Endothelial cell of umbilical vein (primary cell): ENCODE results near the gene SEMG2. TPM values are rescaled to one million over a fixed set of nuclear protein-coding genes. Genes with fewer than 3 reads are reported as not detected.

ENCODE experiments used
- BruUV-seq: library from RNA; stranded (reverse); fragments of 400-500 nt; replicated peaks from 2 replicates; lab custom pipeline; 2021; lab: Mats Ljungman, UMichigan
- CTCF ChIA-PET: fragments of 300-600, 350-600 bp; sonication (Branson Sonifier 250); formaldehyde crosslinking; loops from one replicate; lab custom pipeline; 2021; ENCODE audit warnings: antibody characterized with exemption, inconsistent platforms; lab: Charles Lee
- POLR2A ChIA-PET: fragments of 300-600, 350-600 bp; sonication (Branson Sonifier 250); formaldehyde crosslinking; loops from one replicate; lab custom pipeline; 2021; ENCODE audit warnings: antibody characterized with exemption, inconsistent platforms; lab: Charles Lee
- DNase-seq: peaks from one replicate; pipeline ENCODE4 v3.0.0-alpha.2; 2011; ENCODE audit warnings: low read depth, low spot score
- FAIRE-seq: peaks from 2 replicates; lab custom pipeline; 2011; peaks lifted over from hg19 to GRCh38; lab: Jason Lieb, UNC
- H2AFZ ChIP-seq: 2 replicates; pipeline ENCODE4 v1.6.0; 2012; ENCODE audit warnings: low read depth, low read length, control low read depth, inconsistent platforms
- H3K27ac ChIP-seq: 2 replicates; pipeline ENCODE4 v1.5.1; 2011; ENCODE audit warnings: low read depth, mild to moderate bottlenecking, control low read depth, low read length, moderate library complexity; ENCODE audit not compliant: insufficient read depth
- H3K27me3 ChIP-seq, 2 experiments: 2 replicates each; pipeline versions ENCODE4 v1.6.0 to v1.6.1; 2011; ENCODE audit warnings: low read length in 2 of 2, mixed read lengths in 1 of 2; ENCODE audit not compliant: control insufficient read depth in 2 of 2, insufficient read depth in 2 of 2
- H3K36me3 ChIP-seq, 2 experiments: 2 replicates in 1 of 2; 3 replicates in 1 of 2; pipeline ENCODE4 v1.5.1; 2011; ENCODE audit warnings: low read length in 2 of 2, mild to moderate bottlenecking in 1 of 2, moderate library complexity in 1 of 2; ENCODE audit not compliant: control insufficient read depth in 2 of 2, insufficient read depth in 2 of 2; ENCODE audit errors: extremely low read depth in 1 of 2
- H3K4me1 ChIP-seq: 3 replicates; pipeline ENCODE4 v1.5.1; 2011; ENCODE audit warnings: mild to moderate bottlenecking, low read length; ENCODE audit not compliant: control insufficient read depth, insufficient read depth; ENCODE audit errors: extremely low read depth
- H3K4me2 ChIP-seq: 2 replicates; pipeline ENCODE4 v1.6.1; 2011; ENCODE audit warnings: low read length, control low read depth, mixed read lengths; ENCODE audit not compliant: insufficient read depth
- H3K4me3 ChIP-seq, 3 experiments: fragments of 200-600 bp in 1 of 3; sonication (generic), shearing (Covaris generic) in 1 of 3; replicated peaks in 1 of 3; 2 replicates each; pipeline ENCODE4 v1.5.1; 2011 to 2016; ENCODE audit warnings: control low read depth in 3 of 3, low read length in 3 of 3, mild to moderate bottlenecking in 2 of 3, inconsistent platforms in 1 of 3, low read depth in 1 of 3, moderate library complexity in 1 of 3; ENCODE audit not compliant: insufficient read depth in 1 of 3
- H3K79me2 ChIP-seq: 2 replicates; pipeline ENCODE4 v1.6.0; 2012; ENCODE audit warnings: low read length, inconsistent platforms; ENCODE audit not compliant: control insufficient read depth, insufficient read depth
- H3K9ac ChIP-seq: replicated peaks from 2 replicates; pipeline ENCODE3; 2011; ENCODE audit warnings: low read length, control low read depth; ENCODE audit not compliant: insufficient read depth; ENCODE audit errors: extremely low read depth
- H3K9me1 ChIP-seq: replicated peaks from 3 replicates; pipeline ENCODE4 v1.6.0; 2011; ENCODE audit warnings: mild to moderate bottlenecking, low read length; ENCODE audit not compliant: control insufficient read depth, insufficient read depth; ENCODE audit errors: extremely low read depth
- H3K9me3 ChIP-seq: replicated peaks from 2 replicates; pipeline ENCODE4 v1.5.1; 2012; ENCODE audit warnings: low read length, inconsistent platforms; ENCODE audit not compliant: control insufficient read depth, insufficient read depth
- H4K20me1 ChIP-seq: replicated peaks from 2 replicates; pipeline ENCODE3; 2011; ENCODE audit warnings: mild to moderate bottlenecking, low read length; ENCODE audit not compliant: control insufficient read depth, insufficient read depth; ENCODE audit errors: extremely low read depth
- EZH2 ChIP-seq: IDR thresholded peaks from 2 replicates; pipeline ENCODE4 v1.6.1; 2012; ENCODE audit warnings: borderline replicate concordance, low read depth, mild to moderate bottlenecking, moderate library complexity, low read length, inconsistent platforms; ENCODE audit not compliant: severe bottlenecking
- FOS ChIP-seq: IDR thresholded peaks from 2 replicates; pipeline ENCODE4 v1.6.1; 2011; ENCODE audit warnings: mild to moderate bottlenecking, low read length, moderate library complexity, borderline replicate concordance; ENCODE audit not compliant: insufficient read depth
- JUN ChIP-seq: IDR thresholded peaks from 2 replicates; pipeline ENCODE4 v1.6.1; 2011; ENCODE audit warnings: borderline replicate concordance, low read depth; ENCODE audit not compliant: insufficient read length, insufficient read depth
- MYC ChIP-seq: IDR thresholded peaks from one replicate; pipeline ENCODE4 v1.6.1; 2011; ENCODE audit warnings: mild to moderate bottlenecking, low read depth, low read length
- POLR2A ChIP-seq: IDR thresholded peaks from 2 replicates; pipeline ENCODE4 v1.6.1; 2012; ENCODE audit warnings: low read depth, mild to moderate bottlenecking, control low read depth, low read length
- POLR2AphosphoS5 ChIP-seq: IDR thresholded peaks from 2 replicates; pipeline ENCODE4 v1.6.1; 2012; ENCODE audit warnings: low read depth, mild to moderate bottlenecking, control low read depth, low read length, moderate library complexity; ENCODE audit not compliant: insufficient read depth
- dilution Hi-C: fragments of 300-500 bp; cut with MboI; formaldehyde crosslinking; loops from one replicate; pipeline ENCODE4 v1.15.0; 2019; ENCODE audit warnings: low sequenced_read_pairs; ENCODE audit not compliant: extremely low pct_ligation_motif_present
- intact Hi-C: fragments of 100-400 bp; cut with micrococcal nuclease; formaldehyde crosslinking; loops from one replicate; pipeline ENCODE4 v1.10.0; 2022
- polyA plus RNA-seq, 4 experiments: library from polyadenylated mRNA; depleted of rRNA in 3 of 4; stranded (reverse) in 3 of 4; unstranded in 1 of 4; fragments of >200 nt; gene quantifications; 2 replicates each; pipeline versions ENCODE4 v1.2.1 to v1.2.3, GENCODE V29; 2011 to 2012; ENCODE audit warnings: missing spikeins in 1 of 4
- total RNA-seq: library from RNA; stranded (reverse); gene quantifications from 2 replicates; pipeline ENCODE4 v1.2.3, GENCODE V29; 2021
- TF ChIP-seq, protein P1 (sequence below): IDR thresholded peaks from 2 replicates; pipeline ENCODE4 v1.6.1; 2011; ENCODE audit not compliant: insufficient read depth, insufficient read length
- TF ChIP-seq, protein P2 (sequence below), 2 donors: IDR thresholded peaks; 1 replicate in 1 of 2; 2 replicates in 1 of 2; pipeline ENCODE4 v1.5.1; 2011; ENCODE audit warnings: low read length in 2 of 2, mild to moderate bottlenecking in 2 of 2, moderate library complexity in 2 of 2, control low read depth in 1 of 2, inconsistent platforms in 1 of 2, low read depth in 1 of 2; ENCODE audit not compliant: insufficient read depth in 1 of 2; ENCODE audit errors: extremely low read depth in 1 of 2

SEMG2 gene
- total and polyA plus RNA-seq, 2 donors (not counting 3 experiments of a cell fraction or from before 2014, with no cell fraction given) = not detected

DNA sequence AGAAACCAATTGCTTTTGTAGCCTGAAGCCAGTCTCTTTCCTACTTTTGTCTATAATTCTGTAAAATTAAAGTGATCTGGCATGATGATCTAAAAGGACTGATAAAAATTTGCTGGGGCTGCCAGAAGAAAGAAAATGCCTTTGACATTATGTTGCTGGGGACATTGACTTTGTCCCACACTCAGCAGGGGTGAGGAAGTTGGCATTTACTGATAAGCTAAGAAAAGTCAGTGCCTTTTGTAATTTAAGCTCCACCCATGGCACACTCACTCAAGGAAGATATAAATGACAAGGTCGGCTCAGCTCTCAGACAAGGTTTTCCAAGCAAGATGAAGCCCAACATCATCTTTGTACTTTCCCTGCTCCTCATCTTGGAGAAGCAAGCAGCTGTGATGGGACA, 14.4 kb upstream of the SEMG2 start, which contains the start of gene SEMG1:
SEMG1 (plus strand) TSS at position 309 of the 400 bp plus-strand sequence; CDS start at position 330, 21 bp downstream.
- peaks cover 0 to 2% of the 10 kb centered on the region in 2 experiments for H3K27me3 ChIP-seq
- CTCF ChIA-PET = no interaction called here

DNA sequence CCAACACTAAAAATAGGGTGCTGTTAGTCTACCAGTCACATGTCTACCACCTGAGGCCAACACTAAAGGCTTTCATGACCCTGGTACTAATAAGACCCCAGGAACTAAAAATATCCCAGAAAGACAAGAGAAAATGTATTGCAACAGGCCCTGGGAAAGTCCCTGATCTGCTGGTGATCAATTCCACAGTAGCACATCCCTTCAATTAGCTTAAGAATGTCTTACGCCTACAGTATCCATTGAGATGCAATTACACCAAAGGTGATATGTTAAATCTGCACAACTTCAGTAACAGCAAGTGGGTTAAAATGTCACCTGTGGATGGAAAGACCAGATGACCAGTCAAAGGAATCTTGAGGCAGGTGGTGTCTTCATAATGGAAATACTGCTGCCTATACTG, 11.2 kb upstream of the SEMG2 start:
- intact Hi-C loops = no loop called here
- no peak overlapping the region for H3K4me3 ChIP-seq
- H4K20me1 ChIP-seq = no peaks in the 10 kb centered on the region
- H3K9me1 ChIP-seq = no peaks in the 10 kb centered on the region
- H3K27ac ChIP-seq = no peak overlapping the region
- no peak overlapping the region for H2AFZ ChIP-seq
- no TSS peak for BruUV-seq
- no peak overlapping the region for H3K9ac ChIP-seq
- dilution Hi-C loops = no loop called here
- CTCF ChIA-PET = no interaction called here
- TF ChIP-seq, protein P1, sequence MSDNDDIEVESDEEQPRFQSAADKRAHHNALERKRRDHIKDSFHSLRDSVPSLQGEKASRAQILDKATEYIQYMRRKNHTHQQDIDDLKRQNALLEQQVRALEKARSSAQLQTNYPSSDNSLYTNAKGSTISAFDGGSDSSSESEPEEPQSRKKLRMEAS = no peak
- TF ChIP-seq JUN (no peak), EZH2 (no peak), FOS (no peak), POLR2A (no peak), POLR2AphosphoS5 (no peak), MYC (no peak)
- TF ChIP-seq, protein P2, sequence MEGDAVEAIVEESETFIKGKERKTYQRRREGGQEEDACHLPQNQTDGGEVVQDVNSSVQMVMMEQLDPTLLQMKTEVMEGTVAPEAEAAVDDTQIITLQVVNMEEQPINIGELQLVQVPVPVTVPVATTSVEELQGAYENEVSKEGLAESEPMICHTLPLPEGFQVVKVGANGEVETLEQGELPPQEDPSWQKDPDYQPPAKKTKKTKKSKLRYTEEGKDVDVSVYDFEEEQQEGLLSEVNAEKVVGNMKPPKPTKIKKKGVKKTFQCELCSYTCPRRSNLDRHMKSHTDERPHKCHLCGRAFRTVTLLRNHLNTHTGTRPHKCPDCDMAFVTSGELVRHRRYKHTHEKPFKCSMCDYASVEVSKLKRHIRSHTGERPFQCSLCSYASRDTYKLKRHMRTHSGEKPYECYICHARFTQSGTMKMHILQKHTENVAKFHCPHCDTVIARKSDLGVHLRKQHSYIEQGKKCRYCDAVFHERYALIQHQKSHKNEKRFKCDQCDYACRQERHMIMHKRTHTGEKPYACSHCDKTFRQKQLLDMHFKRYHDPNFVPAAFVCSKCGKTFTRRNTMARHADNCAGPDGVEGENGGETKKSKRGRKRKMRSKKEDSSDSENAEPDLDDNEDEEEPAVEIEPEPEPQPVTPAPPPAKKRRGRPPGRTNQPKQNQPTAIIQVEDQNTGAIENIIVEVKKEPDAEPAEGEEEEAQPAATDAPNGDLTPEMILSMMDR (IDR thresholded peaks at IDR 0.05; ENCODE audit: extremely low read depth in 1 of 2, insufficient read depth in 1 of 2, low read depth in 1 of 2, low read length in 2 of 2) = no peak
- H3K4me2 ChIP-seq = no peak overlapping the region
- no peaks in the 10 kb centered on the region for H3K4me1 ChIP-seq
- no peak for FAIRE-seq
- no peaks in the 10 kb centered on the region for H3K36me3 ChIP-seq
- no peak for DNase-seq
- H3K9me3 ChIP-seq = no peaks in the 10 kb centered on the region
- H3K27me3 ChIP-seq = peaks cover 0 to 2% of the 10 kb centered on the region in 2 experiments
- no peaks in the 10 kb centered on the region for H3K79me2 ChIP-seq
- POLR2A ChIA-PET = no interaction called here

More for the DNA sequence above, 14.4 kb upstream of the SEMG2 start, which contains the start of gene SEMG1:
- intact Hi-C loops = no loop called here
- FAIRE-seq = no peak
- Histone ChIP-seq H3K9me3 (no peaks in the 10 kb centered on the region), H3K36me3 (no peaks in the 10 kb centered on the region), H3K27ac (no peak within 1 kb of the TSS), H3K79me2 (no peaks in the 10 kb centered on the region), H3K4me3 (no peak within 1 kb of the TSS), H2AFZ (no peak within 1 kb of the TSS), H3K4me1 (no peaks in the 10 kb centered on the region), H4K20me1 (no peaks in the 10 kb centered on the region), H3K4me2 (no peak within 1 kb of the TSS), H3K9ac (no peak within 1 kb of the TSS), H3K9me1 (no peaks in the 10 kb centered on the region)
- POLR2A ChIA-PET = no interaction called here
- TF ChIP-seq MYC (no peak), FOS (no peak), EZH2 (no peak)
- TF ChIP-seq, protein P1 = no peak
- dilution Hi-C loops = no loop called here
- no peak for DNase-seq
- no TSS peak for BruUV-seq
